T-helper 22 cell (primary cell): ENCODE data around the gene FOXP4.

ENCODE experiments used
- DNase-seq: peaks from one replicate; pipeline ENCODE4 v3.0.0-alpha.2; 2020; ENCODE audit warnings: low read depth

The FOXP4 gene

GRCh38 chr6:41645007-41645618 lies 98.9 kb downstream of the FOXP4 start:
- no peak for DNase-seq

GRCh38 chr6:41646026-41646795 lies 100.0 kb downstream of the FOXP4 start:
- DNase-seq: no peak

GRCh38 chr6:41647061-41647511 lies 100.9 kb downstream of the FOXP4 start:
- DNase-seq: no peak

- DNase-seq: no peak
Measured at GRCh38 chr6:41648070-41648585, 101.9 kb downstream of the FOXP4 start.

GRCh38 chr6:41648921-41649320 lies 102.7 kb downstream of the FOXP4 start:
- DNase-seq: no peak

- no peak for DNase-seq
Measured at GRCh38 chr6:41649596-41649995, 103.4 kb downstream of the FOXP4 start.

GRCh38 chr6:41650120-41650519 lies 103.9 kb downstream of the FOXP4 start:
- DNase-seq: no peak

GRCh38 chr6:41651246-41651961 lies 105.2 kb downstream of the FOXP4 start:
- DNase-seq: no peak
